Activated CD8-positive, alpha-beta memory T cell treated with anti-CD3 and anti-CD28 coated beads, Interleukin-2, amount 10 ng/mL, durations not matched to agents 7 days and 5 days (primary cell): ENCODE measurements around the gene F2. TPM values are rescaled to one million over a fixed set of nuclear protein-coding genes. Genes with fewer than 3 reads are reported as not detected.

Source experiments
- ATAC-seq: fragments of 150-1000 bp; cut with Tn5 transposase; one replicate; pipeline ENCODE4 v1.10.0; 2021; ENCODE audit warnings: moderate library complexity
- CTCF ChIA-PET: fragments of 350-600 bp; sonication (Branson Sonifier 250); formaldehyde crosslinking; loops from one replicate; lab custom pipeline; 2021; ENCODE audit warnings: antibody characterized with exemption; lab: Charles Lee
- DNase-seq: peaks from one replicate; pipeline ENCODE4 v3.0.0-alpha.2; 2020
- H3K27ac Mint-ChIP-seq: one replicate; pipeline ENCODE4 v1.8.0; 2021; ENCODE audit warnings: mild to moderate bottlenecking, mixed read lengths
- H3K27me3 Mint-ChIP-seq: one replicate; pipeline ENCODE4 v1.8.0; 2021; ENCODE audit warnings: mixed read lengths
- H3K36me3 Mint-ChIP-seq: one replicate; pipeline ENCODE4 v1.8.0; 2021; ENCODE audit warnings: mild to moderate bottlenecking, mixed read lengths
- H3K4me1 Mint-ChIP-seq: one replicate; pipeline ENCODE4 v1.8.0; 2021; ENCODE audit warnings: mixed read lengths
- H3K4me3 Mint-ChIP-seq: one replicate; pipeline ENCODE4 v1.8.0; 2021; ENCODE audit warnings: mild to moderate bottlenecking, moderate library complexity, mixed read lengths
- H3K9me3 Mint-ChIP-seq: one replicate; pipeline ENCODE4 v1.8.0; 2022; ENCODE audit warnings: low read depth, mixed read lengths
- total RNA-seq, 2 experiments: library from RNA; stranded (reverse); gene quantifications; one replicate each; pipeline ENCODE4 v1.2.3, GENCODE V29; 2021

Gene F2
- total RNA-seq, 2 experiments from 2014 or later: not detected

DNA sequence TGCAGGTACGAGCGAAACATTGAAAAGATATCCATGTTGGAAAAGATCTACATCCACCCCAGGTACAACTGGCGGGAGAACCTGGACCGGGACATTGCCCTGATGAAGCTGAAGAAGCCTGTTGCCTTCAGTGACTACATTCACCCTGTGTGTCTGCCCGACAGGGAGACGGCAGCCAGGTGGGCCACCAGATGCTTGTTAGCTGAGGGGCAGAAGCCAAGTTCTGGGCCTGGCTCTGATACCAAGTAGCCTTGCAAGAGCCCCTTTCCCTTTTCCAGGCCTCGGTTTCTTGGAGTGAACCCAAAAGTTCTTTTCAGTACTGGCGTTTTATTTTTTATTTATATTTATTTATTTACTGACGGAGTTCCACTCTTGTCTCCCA, 9.6 kb downstream of the F2 start:
- H3K9me3 Mint-ChIP-seq: no peaks in the 10 kb centered on the region
- H3K36me3 Mint-ChIP-seq: no peaks in the 10 kb centered on the region
- DNase-seq (no peak), ATAC-seq (no peak)
- no peak overlapping the region for H3K27ac Mint-ChIP-seq
- H3K4me1 Mint-ChIP-seq: no peaks in the 10 kb centered on the region
- CTCF ChIA-PET: no interaction called here
- no peaks in the 10 kb centered on the region for H3K27me3 Mint-ChIP-seq
- H3K4me3 Mint-ChIP-seq: no peak overlapping the region

DNA sequence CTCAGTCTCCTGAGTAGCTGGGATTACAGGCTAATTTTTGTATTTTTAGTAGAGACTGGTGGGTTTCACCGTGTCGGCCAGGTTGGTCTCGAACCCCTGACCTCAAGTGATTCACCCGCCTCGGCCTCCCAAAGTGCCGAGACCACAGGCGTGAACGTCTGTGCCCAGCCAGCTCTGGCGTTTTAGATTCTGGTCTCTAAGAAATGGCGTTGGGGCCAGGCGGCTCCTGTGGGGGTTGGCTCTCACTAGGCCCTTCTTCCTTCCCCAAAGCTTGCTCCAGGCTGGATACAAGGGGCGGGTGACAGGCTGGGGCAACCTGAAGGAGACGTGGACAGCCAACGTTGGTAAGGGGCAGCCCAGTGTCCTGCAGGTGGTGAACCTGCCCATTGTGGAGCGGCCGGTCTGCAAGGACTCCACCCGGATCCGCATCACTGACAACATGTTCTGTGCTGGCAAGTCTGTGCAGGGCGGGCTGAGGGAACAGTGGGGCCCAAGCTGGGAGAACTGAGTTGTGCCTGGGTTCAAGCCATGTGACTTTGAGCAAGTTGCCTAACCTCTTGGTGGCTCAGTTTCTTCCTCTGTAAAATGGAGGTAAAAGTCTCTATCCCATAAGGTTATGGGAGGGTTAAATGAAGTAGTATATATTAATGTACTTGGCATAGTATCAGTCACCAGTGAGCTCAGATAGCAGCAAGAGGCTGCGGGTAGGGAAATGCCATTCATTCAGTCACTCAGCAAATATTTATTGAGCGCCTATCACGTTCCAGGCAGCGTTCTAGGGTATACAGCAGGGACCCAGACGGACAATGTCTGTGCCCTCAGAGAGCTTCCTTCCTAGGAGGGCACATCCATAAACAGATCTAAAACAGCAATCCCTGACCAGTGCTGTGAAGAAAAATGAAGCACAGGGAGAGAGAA, 10.4 kb downstream of the F2 start:
- H3K27ac Mint-ChIP-seq: no peak overlapping the region
- H3K9me3 Mint-ChIP-seq: no peaks in the 10 kb centered on the region
- CTCF ChIA-PET: no interaction called here
- ATAC-seq (no peak), DNase-seq (no peak)
- no peak overlapping the region for H3K4me3 Mint-ChIP-seq
- H3K27me3 Mint-ChIP-seq: no peaks in the 10 kb centered on the region
- H3K4me1 Mint-ChIP-seq: no peaks in the 10 kb centered on the region
- H3K36me3 Mint-ChIP-seq: no peaks in the 10 kb centered on the region

DNA sequence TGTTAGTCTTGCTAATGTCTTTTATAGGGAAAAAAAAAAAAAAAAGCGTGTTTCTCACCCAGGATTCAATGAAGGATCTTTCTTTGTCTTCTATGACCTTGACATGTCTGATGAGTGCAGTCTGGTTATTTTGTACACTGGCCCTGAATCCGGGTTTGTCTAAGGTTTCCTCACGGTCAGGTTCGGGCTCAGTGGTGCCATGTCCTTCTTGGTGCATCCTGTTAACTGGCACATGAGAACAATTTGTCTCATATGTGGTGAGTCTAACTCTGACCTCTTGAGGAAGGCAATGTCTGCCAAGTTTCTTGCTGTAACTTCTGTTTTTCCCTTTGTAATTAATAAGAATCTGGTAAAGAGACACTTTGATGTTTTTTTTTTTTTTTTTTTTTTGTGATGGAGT, 12.5 kb downstream of the F2 start:
- no peaks in the 10 kb centered on the region for H3K4me1 Mint-ChIP-seq
- CTCF ChIA-PET: no interaction called here
- no peaks in the 10 kb centered on the region for H3K27me3 Mint-ChIP-seq
- H3K9me3 Mint-ChIP-seq: no peaks in the 10 kb centered on the region
- no peaks in the 10 kb centered on the region for H3K36me3 Mint-ChIP-seq
- ATAC-seq (no peak), DNase-seq (no peak)
- no peak overlapping the region for H3K27ac Mint-ChIP-seq
- no peak overlapping the region for H3K4me3 Mint-ChIP-seq

DNA sequence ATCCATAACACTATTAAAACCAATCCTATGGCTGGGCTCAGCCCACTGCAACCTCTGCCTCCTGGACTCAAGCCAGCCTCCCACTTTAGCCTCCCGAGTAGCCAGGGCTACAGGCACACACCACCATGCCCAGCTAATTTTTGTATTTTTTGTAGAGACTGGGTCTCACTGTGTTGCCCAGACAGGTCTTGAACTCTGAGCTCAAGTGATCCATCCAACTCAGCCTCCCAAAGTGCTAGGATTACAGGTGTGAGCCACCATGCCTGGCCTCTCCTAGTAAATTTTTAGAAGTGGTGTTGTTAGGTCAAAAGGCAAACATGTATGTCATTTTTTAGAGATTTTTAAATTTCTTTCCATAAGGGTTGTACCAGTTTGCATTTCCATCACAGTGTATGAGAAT, 14.2 kb downstream of the F2 start:
- Mint-ChIP-seq H3K27ac (no peak overlapping the region), H3K36me3 (peaks cover 1% of the 10 kb centered on the region), H3K27me3 (no peaks in the 10 kb centered on the region), H3K4me3 (no peak overlapping the region), H3K4me1 (no peaks in the 10 kb centered on the region), H3K9me3 (no peaks in the 10 kb centered on the region)
- CTCF ChIA-PET: no interaction called here
- DNase-seq (no peak), ATAC-seq (no peak)

DNA sequence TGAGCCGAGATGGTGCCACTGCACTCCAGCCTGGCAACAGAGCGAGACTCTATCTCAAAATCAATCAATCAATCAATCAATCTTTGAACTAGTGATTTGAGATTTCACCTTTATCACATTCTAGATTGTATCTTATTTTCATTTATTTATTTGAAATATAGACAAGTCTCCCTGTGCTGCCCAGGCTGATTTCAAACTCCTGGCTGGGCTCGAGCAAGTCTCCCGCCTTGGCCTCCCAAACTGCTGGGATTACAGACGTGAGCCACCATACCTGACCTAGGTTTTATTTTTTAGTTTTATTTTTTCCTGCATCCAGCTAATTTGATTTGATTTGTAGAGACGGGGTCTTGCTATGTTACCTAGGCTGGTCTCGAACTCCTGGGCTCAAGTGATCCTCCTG, 17.1 kb downstream of the F2 start:
- no peaks in the 10 kb centered on the region for H3K4me1 Mint-ChIP-seq
- H3K27me3 Mint-ChIP-seq: no peaks in the 10 kb centered on the region
- H3K27ac Mint-ChIP-seq: no peak overlapping the region
- CTCF ChIA-PET: no interaction called here
- H3K4me3 Mint-ChIP-seq: no peak overlapping the region
- no peak for DNase-seq
- no peak for ATAC-seq
- peaks cover 4% of the 10 kb centered on the region for H3K36me3 Mint-ChIP-seq
- H3K9me3 Mint-ChIP-seq: no peaks in the 10 kb centered on the region

DNA sequence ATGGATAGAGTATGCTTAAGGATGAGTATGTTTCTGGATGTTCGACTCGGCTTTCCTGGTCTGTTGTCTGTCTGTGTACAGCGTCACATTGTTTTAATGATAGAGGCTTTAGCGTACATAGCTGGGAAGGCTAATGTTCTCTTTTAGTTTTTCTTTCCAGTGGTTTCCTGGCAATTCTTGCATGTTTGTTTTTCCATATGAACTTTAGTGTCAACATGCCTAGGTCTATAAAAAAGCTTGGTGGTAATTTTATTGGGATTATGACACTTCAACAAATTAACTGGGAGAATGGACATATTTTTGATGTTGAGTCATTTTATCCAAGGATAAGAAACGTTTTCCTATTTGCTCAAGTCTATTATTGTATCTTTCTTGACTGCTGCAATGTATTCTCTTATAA, 17.6 kb downstream of the F2 start:
- DNase-seq: no peak
- peaks cover 7% of the 10 kb centered on the region for H3K36me3 Mint-ChIP-seq
- no peaks in the 10 kb centered on the region for H3K9me3 Mint-ChIP-seq
- H3K27ac Mint-ChIP-seq: no peak overlapping the region
- no peaks in the 10 kb centered on the region for H3K4me1 Mint-ChIP-seq
- no peak overlapping the region for H3K4me3 Mint-ChIP-seq
- no peak for ATAC-seq
- CTCF ChIA-PET: no interaction called here
- H3K27me3 Mint-ChIP-seq: no peaks in the 10 kb centered on the region

DNA sequence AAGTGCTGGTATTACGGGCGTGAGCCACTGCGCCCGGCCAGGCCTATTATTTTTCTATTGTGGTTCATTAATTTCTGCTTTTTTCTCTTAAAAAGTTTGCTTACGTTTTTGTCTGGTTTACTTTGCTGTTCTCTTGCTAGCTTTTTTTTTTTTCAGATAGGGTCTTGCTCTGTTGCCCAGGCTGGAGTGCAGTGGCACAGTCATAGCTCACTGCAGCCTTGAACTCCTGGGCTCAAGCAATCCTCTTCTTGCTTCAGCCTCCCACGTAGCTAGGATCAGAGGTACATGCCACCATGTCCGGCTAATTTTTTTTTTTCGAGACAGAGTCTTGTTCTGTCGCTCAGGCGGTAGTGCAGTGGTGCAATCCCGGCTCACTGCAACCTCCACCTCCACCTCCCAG, 18.7 kb downstream of the F2 start:
- no peak for ATAC-seq
- H3K9me3 Mint-ChIP-seq: no peaks in the 10 kb centered on the region
- peaks cover 17% of the 10 kb centered on the region for H3K36me3 Mint-ChIP-seq
- H3K4me1 Mint-ChIP-seq: no peaks in the 10 kb centered on the region
- CTCF ChIA-PET: interaction anchor here (1.5 kb wide), 1 partner anchor 22 kb away, joined by 3 read pairs; no protein-coding TSS in a partner anchor
- DNase-seq: no peak
- no peaks in the 10 kb centered on the region for H3K27me3 Mint-ChIP-seq
- no peak overlapping the region for H3K27ac Mint-ChIP-seq
- H3K4me3 Mint-ChIP-seq: no peak overlapping the region

DNA sequence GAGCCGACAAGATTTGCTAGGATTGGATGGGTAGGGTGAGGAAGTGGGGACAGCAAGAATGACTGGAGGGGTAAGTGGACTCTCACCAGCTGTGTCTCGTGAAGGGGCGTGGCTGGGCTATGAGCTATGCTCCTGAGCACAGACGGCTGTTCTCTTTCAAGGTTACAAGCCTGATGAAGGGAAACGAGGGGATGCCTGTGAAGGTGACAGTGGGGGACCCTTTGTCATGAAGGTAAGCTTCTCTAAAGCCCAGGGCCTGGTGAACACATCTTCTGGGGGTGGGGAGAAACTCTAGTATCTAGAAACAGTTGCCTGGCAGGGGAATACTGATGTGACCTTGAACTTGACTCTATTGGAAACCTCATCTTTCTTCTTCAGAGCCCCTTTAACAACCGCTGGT, 19.9 kb downstream of the F2 start:
- Mint-ChIP-seq H3K9me3 (no peaks in the 10 kb centered on the region), H3K36me3 (peaks cover 23% of the 10 kb centered on the region), H3K4me1 (no peaks in the 10 kb centered on the region), H3K27me3 (no peaks in the 10 kb centered on the region), H3K27ac (no peak overlapping the region), H3K4me3 (no peak overlapping the region)
- DNase-seq: no peak
- ATAC-seq: no peak
- CTCF ChIA-PET: interaction anchor here (1.5 kb wide), 1 partner anchor 21 kb away, joined by 3 read pairs; no protein-coding TSS in a partner anchor

DNA sequence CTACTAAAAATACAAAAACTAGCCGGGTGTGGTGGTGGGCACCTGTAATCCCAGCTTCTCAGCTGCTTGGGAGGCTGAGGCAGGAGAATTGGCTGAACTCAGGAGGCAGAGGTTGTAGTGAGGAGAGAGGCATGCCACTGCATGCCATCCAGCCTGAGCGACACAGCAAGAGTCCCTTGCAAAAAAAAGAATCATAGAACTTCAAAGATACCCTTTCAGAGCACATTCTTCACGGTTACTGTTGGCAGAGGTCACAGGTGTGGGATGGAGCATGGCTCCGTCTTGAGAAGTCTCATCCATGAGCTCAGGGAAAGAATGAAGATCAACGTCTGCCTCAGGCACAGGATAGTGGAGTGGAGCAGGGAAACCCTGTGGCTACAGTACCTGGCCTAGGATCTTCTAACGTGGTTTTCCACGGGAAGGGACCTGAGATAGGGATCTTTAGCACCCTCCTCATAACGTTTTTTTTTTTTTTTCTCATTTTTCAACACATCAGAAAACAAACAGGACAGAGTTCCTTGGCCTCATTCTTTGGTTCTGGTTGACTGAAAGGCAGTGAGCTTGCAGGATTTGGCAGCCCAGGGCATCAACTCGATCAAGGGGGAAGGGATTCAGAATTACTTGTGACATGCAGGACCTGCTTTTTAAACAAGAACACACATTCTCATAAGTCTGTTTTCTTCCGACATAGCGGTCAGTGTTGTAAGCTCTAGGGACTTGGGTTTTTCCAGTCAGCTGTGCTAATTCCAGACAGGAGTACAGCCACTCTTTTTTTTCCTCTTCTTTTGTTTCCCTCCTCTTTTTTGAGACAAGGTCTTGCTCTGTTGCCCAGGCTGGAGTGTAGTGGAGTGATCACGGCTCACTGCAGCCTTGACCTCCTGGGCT, 22.8 kb downstream of the F2 start:
- Mint-ChIP-seq H3K9me3 (no peaks in the 10 kb centered on the region), H3K27ac (no peak overlapping the region), H3K4me3 (no peak overlapping the region), H3K27me3 (no peaks in the 10 kb centered on the region), H3K4me1 (no peaks in the 10 kb centered on the region), H3K36me3 (peaks cover 48% of the 10 kb centered on the region)
- no peak for DNase-seq
- ATAC-seq: no peak
- CTCF ChIA-PET: interaction anchor here (0.6 kb wide), 1 partner anchor 287 kb away, joined by 4 read pairs; no protein-coding TSS in a partner anchor

DNA sequence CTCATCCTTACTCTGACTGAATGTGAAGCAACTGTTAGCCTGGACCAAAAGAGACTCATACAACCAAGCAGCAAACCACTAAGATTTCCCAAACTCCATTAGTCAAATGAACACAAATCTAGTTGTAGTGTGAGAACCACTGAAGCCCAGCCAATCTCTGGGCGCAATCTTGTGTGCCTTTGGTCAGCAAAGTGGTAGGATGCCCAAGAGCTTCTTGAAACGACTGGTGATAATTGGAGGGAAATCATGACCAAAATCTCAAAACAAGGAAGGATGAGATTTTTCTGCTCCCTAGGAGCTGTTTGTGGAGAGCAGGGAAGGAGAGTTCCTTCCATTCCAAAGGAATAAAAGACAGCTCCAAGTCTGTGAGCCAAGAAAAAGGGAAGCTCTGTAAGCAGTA, 24.0 kb downstream of the F2 start:
- no peaks in the 10 kb centered on the region for H3K27me3 Mint-ChIP-seq
- no peaks in the 10 kb centered on the region for H3K9me3 Mint-ChIP-seq
- no peak for DNase-seq
- no peak for ATAC-seq
- H3K36me3 Mint-ChIP-seq: peaks cover 56% of the 10 kb centered on the region
- no peak overlapping the region for H3K27ac Mint-ChIP-seq
- H3K4me1 Mint-ChIP-seq: no peaks in the 10 kb centered on the region
- H3K4me3 Mint-ChIP-seq: no peak overlapping the region
- CTCF ChIA-PET: interaction anchor here (1.2 kb wide), 1 partner anchor 27 kb away, joined by 3 read pairs; no protein-coding TSS in a partner anchor

DNA sequence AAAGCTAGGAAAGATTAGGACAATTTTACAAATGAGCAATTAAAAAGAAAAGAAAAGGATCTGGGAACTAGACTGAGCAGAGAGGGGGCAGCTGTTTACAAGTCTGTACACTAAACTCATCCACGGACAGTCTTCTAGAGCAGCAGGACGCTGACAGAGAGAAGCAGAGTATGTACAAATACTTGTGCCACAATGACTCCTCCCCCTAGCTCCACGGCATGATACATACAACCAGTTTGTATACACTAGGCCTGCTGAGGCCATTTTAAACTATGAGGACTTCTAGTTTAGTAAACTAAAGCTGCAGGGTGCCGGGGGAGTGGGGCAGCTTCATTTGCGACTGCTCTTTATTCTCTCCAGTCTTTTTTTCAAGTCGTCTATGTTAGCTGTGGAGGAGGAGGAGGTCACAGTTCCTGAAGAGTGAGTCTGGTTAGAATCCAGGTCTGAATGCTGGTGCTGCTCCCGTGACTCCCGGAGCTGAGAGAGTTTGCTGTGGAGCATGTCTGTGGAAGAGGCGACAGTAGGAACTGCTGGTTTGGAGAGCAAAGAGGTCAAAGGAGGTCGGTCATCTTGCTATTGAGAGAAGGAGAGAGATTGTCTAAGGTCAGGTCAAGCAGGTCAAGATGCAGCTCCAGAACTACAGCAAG, 24.8 kb downstream of the F2 start:
- DNase-seq (no peak), ATAC-seq (no peak)
- H3K27me3 Mint-ChIP-seq: no peaks in the 10 kb centered on the region
- no peaks in the 10 kb centered on the region for H3K9me3 Mint-ChIP-seq
- CTCF ChIA-PET: interaction anchor here (1.2 kb wide), 1 partner anchor 26 kb away, joined by 3 read pairs; no protein-coding TSS in a partner anchor
- no peak overlapping the region for H3K27ac Mint-ChIP-seq
- H3K36me3 Mint-ChIP-seq: peaks cover 57% of the 10 kb centered on the region
- no peak overlapping the region for H3K4me3 Mint-ChIP-seq
- H3K4me1 Mint-ChIP-seq: no peaks in the 10 kb centered on the region

DNA sequence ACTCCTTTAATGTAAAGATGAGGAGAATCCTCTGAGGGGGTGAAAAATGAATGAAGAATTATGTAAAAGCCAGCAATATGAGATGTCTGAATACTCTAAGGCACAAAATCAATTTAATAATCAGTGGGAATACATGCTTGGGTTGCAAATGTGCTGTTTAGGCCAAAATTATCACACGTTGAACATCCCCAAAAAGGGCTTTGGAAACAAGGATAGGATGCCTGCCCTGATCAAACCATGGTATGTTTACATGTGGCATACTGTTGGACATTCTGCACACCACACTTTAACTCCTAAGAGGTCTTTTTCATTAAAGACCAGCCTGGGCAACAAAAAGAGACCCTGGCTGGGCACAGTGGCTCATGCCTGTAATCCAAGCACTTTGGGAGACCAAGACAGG, 26.3 kb downstream of the F2 start:
- H3K4me3 Mint-ChIP-seq: no peak overlapping the region
- ATAC-seq (no peak), DNase-seq (no peak)
- no peaks in the 10 kb centered on the region for H3K27me3 Mint-ChIP-seq
- H3K4me1 Mint-ChIP-seq: no peaks in the 10 kb centered on the region
- H3K27ac Mint-ChIP-seq: no peak overlapping the region
- CTCF ChIA-PET: no interaction called here
- H3K36me3 Mint-ChIP-seq: peaks cover 64% of the 10 kb centered on the region
- H3K9me3 Mint-ChIP-seq: no peaks in the 10 kb centered on the region

DNA sequence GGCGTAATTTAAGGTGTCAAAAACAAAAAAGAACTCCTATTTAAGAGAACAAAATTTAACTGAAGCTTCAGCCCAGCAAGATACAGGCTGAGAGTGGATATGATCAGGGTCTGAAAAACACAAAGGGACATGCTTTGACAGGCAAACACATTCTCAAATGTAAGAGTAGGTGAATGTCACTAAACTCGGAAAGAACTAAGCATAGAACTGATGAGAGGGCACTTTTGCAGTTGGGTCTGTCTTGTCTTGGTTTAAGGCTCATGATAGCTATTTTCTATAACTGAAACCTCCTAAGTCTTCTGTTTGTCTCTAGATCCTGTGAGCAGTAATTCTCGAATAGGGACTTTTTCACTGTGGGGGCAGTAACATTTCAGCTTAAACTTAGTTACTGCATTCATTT, 27.0 kb downstream of the F2 start:
- CTCF ChIA-PET: no interaction called here
- H3K4me3 Mint-ChIP-seq: no peak overlapping the region
- no peaks in the 10 kb centered on the region for H3K27me3 Mint-ChIP-seq
- H3K4me1 Mint-ChIP-seq: no peaks in the 10 kb centered on the region
- peaks cover 70% of the 10 kb centered on the region for H3K36me3 Mint-ChIP-seq
- H3K9me3 Mint-ChIP-seq: no peaks in the 10 kb centered on the region
- ATAC-seq (no peak), DNase-seq (no peak)
- H3K27ac Mint-ChIP-seq: no peak overlapping the region
